Measurements from ENCODE around the gene SPAG9.

Gene SPAG9

GRCh38 chr17:51034800-51035199, 85.9 kb downstream of the SPAG9 start:
- no peak for DNase-seq (ENCODE audit: low read depth)

- no peak for DNase-seq (ENCODE audit: low read depth)
These were observed 87.8 kb downstream of the SPAG9 start for GRCh38 chr17:51032850-51033249.

- DNase-seq (ENCODE audit: low read depth) = no peak
These were observed 90.9 kb downstream of the SPAG9 start for GRCh38 chr17:51029568-51030463.

- no peak for DNase-seq (ENCODE audit: low read depth)
These were observed 91.5 kb downstream of the SPAG9 start for GRCh38 chr17:51029142-51029541.

GRCh38 chr17:51028176-51028863, 92.3 kb downstream of the SPAG9 start:
- DNase-seq (ENCODE audit: low read depth) = no peak

GRCh38 chr17:51018541-51018940, 102.1 kb downstream of the SPAG9 start:
- DNase-seq (ENCODE audit: low read depth) = no peak

GRCh38 chr17:51017270-51017669, 103.4 kb downstream of the SPAG9 start:
- DNase-seq (ENCODE audit: low read depth) = no peak

GRCh38 chr17:51016099-51016498, 104.6 kb downstream of the SPAG9 start:
- DNase-seq (ENCODE audit: low read depth) = no peak

- no peak for DNase-seq (ENCODE audit: low read depth)
These were observed 105.5 kb downstream of the SPAG9 start for GRCh38 chr17:51015145-51015558.

- DNase-seq (ENCODE audit: low read depth) = no peak
These were observed 106.5 kb downstream of the SPAG9 start for GRCh38 chr17:51014129-51014528.

GRCh38 chr17:51013322-51013721, 107.3 kb downstream of the SPAG9 start:
- DNase-seq (ENCODE audit: low read depth) = no peak

- no peak for DNase-seq (ENCODE audit: low read depth)
These were observed 108.1 kb downstream of the SPAG9 start for GRCh38 chr17:51012538-51012937.

- no peak for DNase-seq (ENCODE audit: low read depth)
These were observed 110.4 kb downstream of the SPAG9 start for GRCh38 chr17:51010173-51010675.

GRCh38 chr17:51006601-51007000, 114.1 kb downstream of the SPAG9 start:
- DNase-seq (ENCODE audit: low read depth) = no peak

- DNase-seq (ENCODE audit: low read depth) = no peak
These were observed 114.9 kb downstream of the SPAG9 start for GRCh38 chr17:51005768-51006167.

- DNase-seq (ENCODE audit: low read depth) = no peak
These were observed 116.4 kb downstream of the SPAG9 start for GRCh38 chr17:51004249-51004648.

- no peak for DNase-seq (ENCODE audit: low read depth)
These were observed 119.6 kb downstream of the SPAG9 start for GRCh38 chr17:51000835-51001638.

- no peak for DNase-seq (ENCODE audit: low read depth)
These were observed 125.0 kb downstream of the SPAG9 start for GRCh38 chr17:50995668-50996067.

GRCh38 chr17:50993544-50993943, 127.1 kb downstream of the SPAG9 start:
- no peak for DNase-seq (ENCODE audit: low read depth)

- DNase-seq (ENCODE audit: low read depth) = no peak
These were observed 131.5 kb downstream of the SPAG9 start for GRCh38 chr17:50989149-50989548.

- no peak for DNase-seq (ENCODE audit: low read depth)
These were observed 132.2 kb downstream of the SPAG9 start for GRCh38 chr17:50988427-50988826.

GRCh38 chr17:50986989-50987660, 133.5 kb downstream of the SPAG9 start:
- no peak for DNase-seq (ENCODE audit: low read depth)
